ENCODE results near the gene USH2A.
A peak's percentile ranks its signal among the peaks of the same experiment; 100 is the strongest.
"Not testable (repeated sequence)": the region's sequence is repeated elsewhere in the genome, so short reads cannot be mapped to it uniquely, and the experiment has no call there.

Gene USH2A

DNA sequence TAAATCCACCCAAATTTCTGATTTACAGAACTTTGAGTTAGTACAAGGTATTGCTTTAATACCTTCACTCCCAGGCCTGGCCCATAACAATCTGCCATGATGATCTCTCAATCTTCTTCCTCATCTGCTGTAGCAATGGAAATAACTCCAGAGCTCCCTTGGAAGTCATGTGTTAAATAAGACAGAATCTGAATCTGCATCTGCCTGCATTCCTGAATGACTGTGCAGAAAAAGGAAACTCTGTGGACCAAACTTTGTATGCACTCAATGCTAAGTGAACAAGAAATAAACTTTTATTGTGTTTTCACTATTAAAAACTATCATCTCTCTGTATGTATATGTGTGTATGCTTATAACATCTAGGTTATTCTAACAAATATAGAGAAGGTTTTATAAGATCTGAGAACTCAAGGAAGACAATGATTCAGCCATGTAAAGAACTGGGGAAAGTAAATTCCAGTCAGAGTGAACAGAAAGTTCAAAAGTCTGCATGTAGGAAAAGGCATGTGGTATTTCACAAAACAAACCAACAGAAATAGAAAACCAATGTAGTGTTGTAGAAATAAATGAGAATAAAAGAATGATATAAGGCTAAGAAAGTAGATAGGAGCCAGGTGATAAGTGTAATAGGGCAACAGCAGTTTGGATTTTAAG is 390.2 kb downstream of the USH2A start:
- no peak for DNase-seq

- DNase-seq = no peak
These were observed 391.0 kb downstream of the USH2A start for GRCh38 chr1:216032284-216032683.

DNA sequence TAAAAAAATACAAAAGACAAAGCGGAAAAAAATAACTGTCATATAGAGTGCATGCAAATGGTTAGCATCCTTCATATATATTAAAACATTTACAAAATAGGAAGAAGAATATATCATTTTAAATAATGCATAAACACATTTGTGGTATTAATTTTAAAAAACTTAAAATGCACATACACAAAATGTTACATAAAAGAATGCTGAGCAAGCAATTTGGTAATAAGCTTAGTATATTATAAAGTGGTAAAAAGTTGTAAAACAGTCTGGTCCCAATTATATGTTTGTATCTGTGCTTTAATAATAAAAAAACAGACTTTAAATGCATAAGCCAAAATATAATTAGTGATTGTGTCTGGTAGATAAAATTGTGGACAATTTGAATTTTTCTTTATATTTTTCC is 394.6 kb downstream of the USH2A start:
- no peak for DNase-seq

- no peak for DNase-seq
These were observed 398.7 kb downstream of the USH2A start for GRCh38 chr1:216024546-216024945.

DNA sequence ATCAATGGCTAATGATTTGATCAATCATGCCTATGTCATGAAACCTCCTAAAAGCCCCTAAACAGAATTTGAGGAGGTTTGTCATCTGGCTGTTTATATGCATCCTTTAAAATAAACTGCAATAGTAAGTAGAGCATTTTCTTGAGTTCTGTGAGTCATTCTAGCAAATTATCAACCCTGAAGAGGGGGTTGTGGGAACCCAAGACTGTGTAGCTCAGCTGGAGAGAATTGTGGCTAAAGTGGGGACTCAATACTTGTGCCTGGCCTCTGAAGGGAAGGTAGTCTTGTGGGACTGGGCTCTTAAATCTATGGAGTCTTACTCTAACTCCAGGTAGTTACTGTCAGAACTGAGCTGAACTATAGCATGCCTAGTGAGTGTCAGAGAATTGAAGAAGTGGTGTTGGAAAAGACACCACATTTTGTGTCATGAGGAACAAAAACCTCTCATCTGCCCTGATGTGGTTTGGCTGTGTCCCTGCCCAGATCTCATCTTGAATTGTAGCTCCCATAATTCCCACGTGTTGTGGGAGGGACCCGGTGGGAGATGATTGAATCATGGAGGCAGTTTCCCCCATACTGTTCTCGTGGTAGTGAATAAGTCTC is 402.4 kb downstream of the USH2A start:
- no peak for DNase-seq

- DNase-seq = no peak
These were observed 408.1 kb downstream of the USH2A start for GRCh38 chr1:216015116-216015515.

DNA sequence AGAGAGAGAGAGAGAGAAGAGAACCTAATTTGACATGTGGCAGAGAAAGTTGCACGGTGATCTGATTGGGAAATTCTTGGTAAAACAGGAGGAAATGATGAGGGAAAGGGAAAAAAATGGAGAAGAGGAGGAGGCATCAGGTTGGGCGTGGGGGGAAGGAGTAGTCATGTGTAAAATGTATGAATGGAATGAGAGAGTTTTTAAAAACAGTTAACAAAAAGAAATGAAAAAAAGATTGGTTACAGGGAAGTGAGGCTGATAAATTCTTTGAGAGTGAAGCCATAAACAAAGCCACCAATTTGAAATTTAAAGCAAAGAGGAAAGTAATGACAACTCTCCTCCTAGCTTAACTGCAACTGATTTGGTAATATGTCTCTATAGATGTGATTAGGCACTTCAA is 409.2 kb downstream of the USH2A start:
- DNase-seq = no peak

GRCh38 chr1:216009456-216009855 is 413.8 kb downstream of the USH2A start:
- not testable (repeated sequence) for DNase-seq

DNA sequence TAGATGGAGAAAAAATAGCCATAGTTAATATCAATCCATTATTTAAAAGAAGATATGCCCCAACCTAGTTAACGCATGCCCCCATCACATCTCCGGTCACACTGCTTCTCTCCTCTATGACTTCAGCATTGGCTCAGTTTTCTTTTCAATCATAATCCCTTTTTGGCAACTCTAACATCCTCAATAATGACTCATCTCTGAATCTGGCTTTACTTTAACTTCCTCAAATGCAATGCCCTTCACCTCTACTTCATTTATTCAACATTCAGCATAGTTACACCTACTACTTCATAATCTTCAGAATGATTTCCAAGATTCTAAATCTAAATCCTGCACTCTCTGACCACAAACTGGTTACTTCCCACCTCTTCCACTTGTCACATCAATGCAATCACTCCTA is 417.3 kb downstream of the USH2A start:
- no peak for DNase-seq

DNA sequence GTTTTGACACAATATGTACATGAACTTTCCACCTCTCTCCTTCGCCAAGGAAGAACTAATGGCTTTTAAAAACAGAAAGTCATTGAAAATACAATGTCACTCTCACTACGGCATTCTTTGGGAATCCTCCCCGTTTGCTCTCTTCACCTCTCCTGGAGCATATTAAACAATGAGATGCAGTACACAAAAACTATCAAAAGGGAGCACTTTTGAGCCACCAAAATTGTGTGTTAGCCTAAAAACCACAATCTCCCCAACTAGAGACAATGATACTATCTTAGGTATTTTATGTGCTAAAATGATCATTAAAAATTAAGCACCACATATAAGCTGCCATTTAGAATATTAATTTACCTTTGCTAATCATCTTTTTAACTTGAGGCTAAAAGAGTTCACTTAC is 430.6 kb downstream of the USH2A start:
- DNase-seq = peak in 1 of 2 experiments; percentile 2

DNA sequence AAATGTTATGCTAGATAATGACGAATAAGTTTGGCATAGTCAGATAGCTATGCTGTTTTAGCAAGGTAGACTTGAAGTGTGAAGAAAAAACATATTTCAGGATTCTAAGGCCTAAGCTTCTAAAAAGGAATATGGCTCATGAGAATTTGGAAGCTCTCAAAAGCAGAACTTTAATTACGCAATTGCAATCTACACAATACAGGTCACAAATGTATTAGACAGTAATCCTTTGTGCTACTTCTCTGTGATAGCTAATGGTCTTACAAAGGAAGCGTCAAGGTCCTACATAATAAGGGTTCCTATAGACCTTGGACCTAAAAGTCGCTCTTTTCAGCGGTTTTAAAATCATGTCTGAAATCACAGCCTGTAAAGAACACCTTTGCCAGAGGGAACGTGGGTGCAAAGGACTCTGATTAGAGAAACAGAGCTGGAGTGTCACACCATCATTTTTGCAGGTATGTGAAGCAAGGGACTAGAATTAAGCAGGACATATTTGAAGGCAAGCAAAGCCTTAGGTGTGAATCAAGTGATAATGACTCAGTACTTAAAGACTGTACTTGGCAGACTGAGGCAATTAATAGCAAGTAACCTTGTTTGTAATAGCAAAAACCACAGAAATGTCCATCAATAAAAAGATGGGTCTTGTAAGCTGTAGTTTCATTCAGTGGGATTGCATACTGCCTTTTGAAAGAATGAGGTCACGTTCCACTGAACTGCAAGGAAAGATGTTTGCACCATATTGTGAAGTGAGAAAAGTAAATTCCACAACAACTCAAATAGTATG is 436.0 kb downstream of the USH2A start:
- DNase-seq = peak in 1 of 2 experiments; percentile 5

DNA sequence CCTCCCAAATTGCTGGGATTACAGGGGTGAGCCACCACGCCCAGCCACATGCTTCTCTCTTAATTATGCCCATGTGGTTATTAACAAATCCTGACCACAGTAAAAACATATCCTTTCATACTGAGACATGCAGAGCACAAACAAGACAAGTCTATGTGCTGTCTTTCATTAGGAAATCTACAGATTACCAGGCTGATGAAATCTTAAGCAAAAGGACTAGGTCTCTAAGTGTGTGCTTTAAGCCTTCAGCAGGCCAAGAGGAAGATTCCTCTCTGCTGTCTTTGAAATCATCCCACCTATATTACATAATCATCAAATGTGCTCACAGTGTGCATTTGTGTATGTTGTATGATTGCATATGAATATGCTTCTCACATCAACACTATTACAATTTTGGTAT is 436.8 kb downstream of the USH2A start:
- no peak for DNase-seq

GRCh38 chr1:215983680-215984079 is 439.6 kb downstream of the USH2A start:
- DNase-seq = no peak

GRCh38 chr1:215971793-215972441 is 451.3 kb downstream of the USH2A start:
- DNase-seq = no peak

GRCh38 chr1:215970406-215970805 is 452.8 kb downstream of the USH2A start:
- DNase-seq = no peak

GRCh38 chr1:215963621-215964020 is 459.6 kb downstream of the USH2A start:
- no peak for DNase-seq

- DNase-seq = no peak
These were observed 460.2 kb downstream of the USH2A start for GRCh38 chr1:215963040-215963439.

GRCh38 chr1:215958841-215959240 is 464.4 kb downstream of the USH2A start:
- DNase-seq = no peak

GRCh38 chr1:215957663-215958062 is 465.6 kb downstream of the USH2A start:
- DNase-seq = no peak

- DNase-seq = no peak
These were observed 490.7 kb downstream of the USH2A start for GRCh38 chr1:215932558-215932957.

DNA sequence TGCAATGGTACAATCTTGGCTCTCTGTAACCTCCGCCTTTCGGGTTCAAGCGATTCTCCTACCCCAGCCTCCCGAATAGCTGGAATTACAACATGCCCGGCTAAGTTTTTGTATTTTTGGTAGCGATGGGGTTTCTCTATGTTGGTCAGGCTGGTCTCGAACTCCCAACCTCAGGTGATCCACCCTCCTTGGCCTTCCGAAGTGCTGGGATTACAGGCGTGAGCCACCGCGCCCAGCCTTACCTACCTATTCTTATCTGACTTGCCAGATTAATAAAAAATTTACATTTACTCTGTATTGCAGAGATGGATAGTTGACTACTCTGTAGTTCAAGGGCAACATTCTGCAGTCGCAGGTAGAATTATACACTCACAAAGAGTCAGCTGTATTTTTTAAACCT is 496.6 kb downstream of the USH2A start:
- DNase-seq = no peak

DNA sequence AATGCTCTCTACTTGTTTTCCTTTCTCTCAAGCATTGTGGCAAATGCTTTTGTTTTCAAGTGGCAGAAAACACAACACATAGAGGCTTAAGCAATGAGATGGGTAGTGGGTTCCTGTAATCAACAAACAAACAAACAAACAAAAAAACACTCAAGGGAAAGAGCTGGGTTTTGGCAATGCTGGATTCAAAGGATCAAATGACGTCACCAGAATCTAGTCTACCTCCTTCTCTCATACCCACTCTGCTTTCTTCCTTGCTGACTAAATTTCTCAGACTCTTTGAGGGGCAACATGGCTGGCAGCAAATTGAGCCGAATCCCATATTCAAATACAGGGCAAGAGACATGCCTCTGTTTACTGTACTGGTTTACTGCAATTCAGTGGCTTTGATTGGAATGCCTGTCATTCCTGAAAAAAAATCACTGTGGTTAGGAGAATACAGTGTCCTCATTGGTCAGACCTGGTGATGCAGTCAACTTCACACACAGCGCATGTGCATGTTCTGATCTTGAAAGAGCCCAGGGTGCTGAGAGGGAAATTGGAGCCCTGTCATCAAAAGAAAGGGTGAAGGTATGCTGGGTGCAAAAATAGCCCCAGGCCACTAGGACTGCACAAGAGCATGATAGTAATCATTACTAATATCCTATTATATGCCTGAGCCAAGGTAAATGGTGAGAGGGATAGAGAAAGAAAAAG is 500.0 kb downstream of the USH2A start:
- no peak for DNase-seq

DNA sequence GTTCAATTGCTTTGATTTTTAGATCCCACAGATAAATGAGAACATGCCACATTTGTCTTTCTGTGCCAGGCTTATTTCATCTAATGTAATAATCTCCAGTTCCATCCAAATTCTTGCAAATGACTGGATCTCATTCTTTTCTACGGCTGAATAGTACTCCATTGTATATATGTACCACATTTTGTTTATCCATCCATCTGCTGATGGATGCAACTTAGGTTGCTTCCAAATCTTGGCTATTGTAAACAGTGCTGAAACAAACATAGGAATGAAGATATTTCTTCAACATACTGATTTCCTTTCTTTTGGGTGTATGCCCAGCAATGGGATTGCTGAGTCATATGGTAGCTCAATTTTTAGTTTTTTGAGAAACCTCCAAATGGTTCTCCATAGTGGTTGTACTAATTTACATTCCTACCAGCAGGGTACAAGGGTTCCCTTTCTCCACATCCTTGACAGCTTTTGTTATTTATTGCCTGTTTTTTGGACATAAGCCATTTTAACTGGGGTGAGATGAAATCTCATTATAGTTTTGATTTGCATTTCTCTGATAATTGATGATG is 511.8 kb downstream of the USH2A start:
- no peak for DNase-seq
